ENCODE measurements around the gene OR8G5. TPM values are rescaled to one million over a fixed set of nuclear protein-coding genes. Genes with fewer than 3 reads are reported as not detected.

Gene OR8G5
- total RNA-seq, 1 donor from 2014 or later: not detected

DNA sequence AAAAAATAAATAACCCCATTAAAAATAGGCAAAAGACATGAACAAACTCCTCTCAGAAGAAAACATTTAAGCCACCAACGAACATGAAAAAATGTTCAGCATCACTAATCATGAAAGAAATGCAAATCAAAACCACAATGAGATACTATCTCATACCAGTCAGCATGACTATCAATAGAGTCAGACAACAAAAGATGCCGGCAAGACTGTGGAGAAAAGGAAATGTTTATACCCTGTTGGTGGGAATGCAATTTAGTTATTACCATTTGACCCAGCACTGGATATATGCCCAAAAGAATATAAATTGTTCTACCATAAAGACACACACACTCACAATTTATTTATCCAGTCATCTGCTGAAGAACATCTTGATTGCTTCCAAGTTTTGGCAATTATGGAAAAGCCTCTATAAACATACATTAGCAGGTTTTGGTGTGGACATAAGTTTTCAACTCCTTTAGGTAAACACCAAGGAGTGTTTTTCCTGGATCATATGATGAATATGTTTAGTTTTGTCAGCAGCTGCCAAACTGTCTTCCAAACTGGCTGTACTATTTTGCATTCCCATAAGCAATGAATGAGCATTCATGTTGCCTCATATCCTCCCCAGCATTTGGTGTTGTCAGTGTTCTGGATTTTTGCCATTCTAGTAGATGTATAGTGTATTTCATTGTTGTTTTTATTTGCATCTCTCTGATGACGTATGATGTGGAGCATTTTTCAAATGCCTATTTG is 29.6 kb downstream of the OR8G5 start:
- intact Hi-C loops (cut with micrococcal nuclease): no loop called here

DNA sequence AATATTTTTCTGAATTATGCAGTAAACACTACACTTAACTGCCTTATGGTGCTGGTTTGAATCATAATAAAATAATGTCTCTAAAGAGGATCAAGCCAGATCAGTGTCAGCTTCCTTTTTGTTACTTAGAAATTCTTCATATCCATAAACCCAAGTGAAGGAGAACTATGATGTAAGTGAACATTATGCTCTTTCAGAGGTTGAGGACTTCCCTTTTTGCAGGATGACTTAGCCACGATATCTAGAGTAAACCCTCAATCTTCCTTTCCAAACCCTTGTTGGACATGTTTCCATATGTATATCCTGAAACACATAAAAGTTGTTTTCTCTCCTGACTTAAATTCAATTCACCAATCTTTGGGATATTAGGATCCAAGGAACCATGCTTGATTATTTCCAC is 38.5 kb downstream of the OR8G5 start:
- intact Hi-C loops (cut with micrococcal nuclease): no loop called here

DNA sequence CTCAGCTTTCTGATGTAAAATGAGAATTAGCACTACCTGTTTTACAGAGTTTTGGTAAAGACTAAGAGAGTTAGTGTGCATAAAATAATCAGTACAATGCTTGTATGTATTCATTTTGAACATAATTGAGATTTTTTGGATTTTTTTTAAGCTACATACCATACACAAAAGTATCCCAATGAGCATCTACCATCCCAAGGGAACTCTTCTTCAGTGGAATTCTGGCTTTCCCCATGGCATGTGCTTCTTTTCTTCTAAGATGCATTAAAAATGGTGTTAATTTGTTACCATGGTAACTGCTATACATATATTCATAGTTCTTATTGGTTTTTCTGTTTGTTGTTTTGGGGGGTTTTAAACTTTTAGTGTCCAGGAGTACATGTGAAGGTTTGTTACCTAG is 39.8 kb downstream of the OR8G5 start:
- intact Hi-C loops (cut with micrococcal nuclease): no loop called here

DNA sequence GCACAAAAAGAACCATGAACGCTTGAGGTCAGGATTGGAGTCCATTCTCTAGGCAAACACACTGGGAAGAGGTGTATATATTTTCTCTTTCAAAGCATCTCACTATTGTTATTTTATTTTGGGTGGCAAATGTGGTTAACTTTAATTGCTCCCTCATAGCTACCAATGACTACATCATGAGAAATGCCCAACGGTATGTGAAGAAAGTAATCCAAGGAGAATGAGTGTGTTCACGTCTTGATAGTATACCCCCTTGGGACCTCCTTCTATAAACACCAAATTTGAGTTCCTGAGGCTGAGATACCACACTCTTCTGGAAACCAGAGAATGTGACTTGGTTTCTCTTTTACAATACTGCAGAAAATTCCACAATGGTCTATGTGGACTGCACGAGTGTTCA is 41.7 kb downstream of the OR8G5 start:
- intact Hi-C loops (cut with micrococcal nuclease): no loop called here

DNA sequence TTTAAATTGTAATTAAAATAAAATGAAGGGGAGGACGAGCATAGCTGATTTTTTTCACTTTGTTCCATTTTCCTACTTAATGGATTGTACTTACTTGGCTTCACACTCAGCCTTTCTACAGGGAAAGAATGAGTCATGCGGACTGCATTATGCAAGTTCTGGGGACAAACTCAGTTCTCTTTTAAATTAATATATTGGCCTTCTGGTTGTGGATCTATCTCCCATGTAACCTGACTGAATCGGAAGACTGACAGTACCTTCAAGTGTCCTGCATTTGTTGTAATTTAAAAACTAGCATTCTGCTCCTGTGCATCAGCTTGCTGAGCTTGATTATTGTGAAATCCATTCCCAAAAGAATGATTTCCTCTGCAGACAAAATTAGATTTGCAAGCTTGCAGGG is 45.4 kb downstream of the OR8G5 start:
- intact Hi-C loops (cut with micrococcal nuclease): no loop called here

DNA sequence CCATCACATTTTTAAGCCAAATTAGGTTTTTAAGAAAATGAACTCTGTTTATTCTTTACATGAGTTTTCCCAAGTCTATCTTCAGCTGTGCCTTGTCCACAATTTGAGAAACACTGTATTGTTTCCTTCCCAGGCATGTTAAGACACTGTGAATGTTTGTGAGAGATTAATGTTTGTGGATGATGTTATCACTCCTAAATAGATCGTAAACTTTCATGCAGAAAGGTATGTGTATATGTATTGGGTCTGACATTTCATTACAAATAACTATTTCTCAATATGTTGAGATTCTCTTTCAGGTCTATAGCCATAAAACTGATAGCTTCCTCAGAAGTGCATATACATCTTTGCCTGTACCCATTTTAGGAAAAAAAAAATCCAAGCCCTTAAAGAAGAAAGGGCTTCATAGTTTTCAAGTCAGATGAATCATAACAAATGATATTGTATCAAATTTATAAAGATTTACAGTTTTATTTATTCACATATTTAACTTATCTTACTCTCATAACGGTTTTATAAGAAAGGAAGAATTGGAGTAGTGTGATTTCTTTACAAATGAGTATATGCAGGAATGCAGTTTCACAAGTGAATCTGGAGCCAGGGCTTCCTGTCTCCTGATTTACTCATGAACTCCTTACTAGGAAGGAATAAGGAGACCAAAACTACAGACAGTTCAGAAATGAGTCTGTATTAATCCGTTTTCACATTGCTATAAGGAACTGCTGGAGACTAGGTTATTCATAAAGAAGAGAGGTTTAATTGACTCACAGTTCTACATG is 46.4 kb downstream of the OR8G5 start:
- intact Hi-C loops (cut with micrococcal nuclease): no loop called here

DNA sequence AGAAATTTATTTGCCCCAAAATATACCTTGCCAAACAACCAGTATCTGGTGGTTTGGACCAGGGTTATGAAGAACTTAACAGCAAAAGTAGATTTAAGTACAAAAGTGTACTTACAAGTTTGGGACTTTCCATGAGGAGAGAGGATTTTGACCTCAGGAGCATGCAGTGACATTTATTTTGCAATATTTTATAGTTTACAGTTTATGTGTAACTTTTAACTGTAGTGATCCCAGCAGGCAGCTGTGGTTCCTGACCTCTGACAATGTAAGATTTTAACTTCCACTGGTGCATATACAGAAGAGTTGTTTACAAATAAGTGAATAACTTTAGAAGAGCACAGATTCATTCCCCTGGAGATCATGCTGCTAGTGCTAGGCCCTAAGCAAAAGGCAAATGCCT is 50.9 kb downstream of the OR8G5 start:
- intact Hi-C loops (cut with micrococcal nuclease): no loop called here

DNA sequence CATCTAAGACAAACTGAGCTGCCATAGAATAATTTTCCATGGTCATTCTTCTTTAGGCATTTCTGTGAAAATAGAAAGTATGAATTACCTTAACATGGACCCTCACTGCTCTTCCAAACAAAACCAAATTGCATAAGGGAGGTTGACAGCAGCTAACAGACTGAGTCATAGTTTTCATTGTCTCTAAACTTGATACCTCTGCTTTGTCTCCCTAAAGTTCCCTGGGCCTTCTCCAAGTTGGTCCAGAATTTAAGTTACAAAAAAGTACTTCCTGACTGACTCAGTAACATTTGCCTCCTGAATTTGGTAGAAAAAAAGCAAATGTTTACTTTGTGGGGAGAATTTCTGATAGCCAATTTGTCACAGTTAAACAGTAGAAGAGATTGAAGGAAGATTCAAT is 54.5 kb downstream of the OR8G5 start:
- intact Hi-C loops (cut with micrococcal nuclease): no loop called here

DNA sequence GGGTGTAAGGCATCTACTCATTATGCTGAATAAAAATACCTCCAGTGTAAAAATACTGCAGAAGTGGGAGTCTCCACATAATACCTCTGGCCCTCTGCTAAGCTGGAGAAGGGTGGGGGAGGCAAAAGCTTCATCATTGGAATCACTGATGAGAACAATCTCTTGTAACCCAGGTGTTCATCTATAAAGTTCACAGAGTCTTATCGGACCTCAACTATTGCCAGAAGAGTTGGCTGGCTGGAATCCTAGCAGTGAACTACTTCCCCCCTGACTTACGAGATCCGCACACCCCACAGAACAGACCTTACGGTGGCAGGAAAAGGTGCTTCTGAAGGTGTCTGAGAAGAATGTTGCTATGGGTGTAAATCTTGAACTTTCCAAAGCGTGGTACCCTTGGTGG is 55.1 kb downstream of the OR8G5 start:
- intact Hi-C loops (cut with micrococcal nuclease): no loop called here

DNA sequence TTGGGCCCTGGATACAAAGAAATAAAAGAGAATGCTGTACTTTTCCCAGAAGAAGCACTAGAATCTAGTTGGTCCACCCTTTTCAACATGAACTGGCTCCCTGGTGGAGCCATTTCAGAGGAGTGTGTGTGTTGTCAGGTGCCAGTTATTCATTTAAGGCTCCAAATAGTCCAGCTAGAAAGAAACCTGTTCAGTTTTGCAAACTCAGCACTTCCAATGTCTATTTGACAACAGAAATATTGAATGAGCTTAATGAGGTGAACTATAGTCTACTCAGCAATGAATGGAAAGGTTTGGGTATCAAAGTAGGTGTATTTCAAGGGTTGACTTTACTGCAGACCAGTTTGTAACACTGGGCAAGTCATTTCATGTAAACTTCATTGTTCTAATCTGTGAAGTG is 55.5 kb downstream of the OR8G5 start:
- intact Hi-C loops (cut with micrococcal nuclease): no loop called here

DNA sequence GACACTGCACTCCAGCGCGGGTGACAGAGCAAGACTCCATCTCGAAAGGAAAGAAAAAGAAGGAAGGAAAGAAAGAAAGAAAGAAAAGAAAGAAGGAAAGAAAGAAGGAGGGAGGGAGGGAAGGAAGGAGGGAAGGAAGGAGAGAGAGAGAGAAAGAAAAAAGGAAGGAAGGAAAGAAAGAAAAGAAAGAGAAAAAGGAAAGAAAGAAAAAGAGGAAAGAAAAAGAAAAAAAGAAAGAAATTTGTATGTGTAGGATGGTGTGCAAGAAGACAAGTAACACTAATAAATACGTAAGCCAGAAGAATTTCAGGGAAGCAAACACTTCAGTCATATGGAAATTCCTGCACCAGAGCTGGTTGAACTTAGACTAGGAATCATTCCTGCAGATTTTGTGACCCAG is 57.0 kb downstream of the OR8G5 start:
- intact Hi-C loops (cut with micrococcal nuclease): no loop called here

DNA sequence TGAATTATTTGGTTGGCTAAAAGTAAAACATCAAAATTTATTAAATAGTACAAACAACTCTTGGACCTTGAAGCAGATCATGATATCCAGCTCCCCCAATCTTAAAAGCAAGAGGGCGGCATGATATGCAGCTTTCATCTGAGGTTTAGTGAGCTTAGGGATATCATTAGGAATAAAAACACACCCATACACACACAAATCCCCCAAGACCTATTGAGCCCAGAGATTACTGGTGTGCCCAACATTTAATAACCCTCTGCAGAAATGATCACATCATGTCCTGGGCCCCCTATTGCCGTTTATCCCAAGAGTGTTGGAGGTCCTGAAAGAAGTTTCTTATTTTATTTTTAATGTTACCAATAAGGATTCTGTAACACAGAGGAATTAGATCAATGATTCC is 57.7 kb downstream of the OR8G5 start, which contains the start of gene OR8D1:
Gene OR8D1, minus strand, starts transcription at position 101 of the 400 bp plus-strand sequence. CDS start 3,183 bp downstream, outside the sequence.
- intact Hi-C loops (cut with micrococcal nuclease): no loop called here

DNA sequence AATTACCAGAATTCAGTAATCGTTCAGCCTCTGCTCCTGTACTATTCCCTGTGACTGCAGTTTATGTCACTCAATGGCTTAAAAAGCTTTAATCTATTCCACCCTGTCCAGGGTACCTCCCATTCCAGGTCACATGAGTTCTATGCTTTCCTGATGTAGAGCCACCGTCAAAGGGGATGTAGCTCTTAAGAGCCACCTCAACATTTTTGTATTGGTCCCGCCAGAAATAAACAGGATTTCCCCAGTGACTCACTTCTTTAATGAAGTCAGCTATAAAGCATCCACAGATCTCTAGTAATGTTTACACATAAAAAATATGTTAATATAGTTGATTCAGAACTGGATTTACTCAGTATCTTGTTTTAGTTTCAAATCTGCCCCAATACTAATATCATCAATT is 58.9 kb downstream of the OR8G5 start:
- intact Hi-C loops (cut with micrococcal nuclease): no loop called here

Other genes starting within 250 kb of the OR8G5 start
- gene OR10G4, start 243.4 kb upstream of the OR8G5 start, total RNA-seq: not detected in 2 replicates
- gene OR10G9, start 233.4 kb upstream of the OR8G5 start, total RNA-seq: not detected in 2 replicates
- not detected in 2 replicates for gene OR10G8, start 229.6 kb upstream of the OR8G5 start, total RNA-seq
- not detected in 2 replicates for gene OR10G7, start 215.1 kb upstream of the OR8G5 start, total RNA-seq
- 4.3 and 4.5 TPM in 2 replicates for gene VWA5A, start 140.9 kb upstream of the OR8G5 start, total RNA-seq
- not detected in 2 replicates for gene OR10D3, start 73.0 kb upstream of the OR8G5 start, total RNA-seq
- not detected in 2 replicates for gene OR8G1, start 15.3 kb upstream of the OR8G5 start, total RNA-seq
- not detected in 2 replicates for gene OR8D1, start 57.6 kb downstream of the OR8G5 start, total RNA-seq
- not detected in 2 replicates for gene OR8D2, start 63.8 kb downstream of the OR8G5 start, total RNA-seq
- not detected in 2 replicates for gene OR8B2, start 128.1 kb downstream of the OR8G5 start, total RNA-seq
- not detected in 2 replicates for gene OR8B3, start 142.6 kb downstream of the OR8G5 start, total RNA-seq
- not detected in 2 replicates for gene OR8B4, start 168.5 kb downstream of the OR8G5 start, total RNA-seq
- not detected in 2 replicates for gene OR8B8, start 189.3 kb downstream of the OR8G5 start, total RNA-seq

Data from T-helper 2 cell treated with Interferon-gamma antibody and Interleukin-4, amounts not matched to agents 100 ng/mL and 5 ng/mL, for 36 hours (primary cell).